B cell (primary cell): ENCODE data around the gene DDIT4. TPM values are rescaled to one million over a fixed set of nuclear protein-coding genes. Genes with fewer than 3 reads are reported as not detected.

Experiments
- ATAC-seq: fragments of 200-7000 bp; cut with Tn5 transposase; one replicate; pipeline ENCODE4 v1.10.0; 2021; ENCODE audit warnings: low read depth, mild to moderate bottlenecking, moderate number of reproducible peaks, moderate library complexity
- CTCF ChIA-PET: fragments of 350-600 bp; sonication (Branson Sonifier 250); formaldehyde crosslinking; loops from one replicate; lab custom pipeline; 2021; ENCODE audit warnings: antibody characterized with exemption, inconsistent platforms; lab: Charles Lee
- POLR2A ChIA-PET: fragments of 350-600 bp; sonication (Branson Sonifier 250); formaldehyde crosslinking; loops from one replicate; lab custom pipeline; 2021; ENCODE audit warnings: antibody characterized with exemption; lab: Charles Lee
- DNase-seq: peaks from one replicate; pipeline ENCODE4 v3.0.0; 2013
- H2AFZ ChIP-seq: 2 replicates; pipeline ENCODE4 v1.6.1; 2012; ENCODE audit warnings: mild to moderate bottlenecking, low read depth, low read length; ENCODE audit not compliant: insufficient read depth, poor library complexity, severe bottlenecking
- H3K27ac ChIP-seq, 2 donors: 1 replicate in 1 of 2; 2 replicates in 1 of 2; pipeline ENCODE4 v1.5.1; 2012 to 2013; ENCODE audit warnings: low read length in 2 of 2, mild to moderate bottlenecking in 2 of 2, moderate library complexity in 1 of 2
- H3K27me3 ChIP-seq, 4 experiments: fragments of 200-600 bp in 1 of 4; sonication (generic) in 1 of 4; replicated peaks in 1 of 4; 1 replicate in 2 of 4; 2 replicates in 2 of 4; pipeline versions ENCODE4 v1.6.1 to v1.7.0; 2013 to 2016; ENCODE audit warnings: low read length in 3 of 4, mild to moderate bottlenecking in 2 of 4, mixed read lengths in 1 of 4, moderate library complexity in 1 of 4; ENCODE audit not compliant: insufficient read depth in 4 of 4, control insufficient read depth in 3 of 4; ENCODE audit errors: control extremely low read depth in 1 of 4
- H3K36me3 ChIP-seq, 2 experiments: replicated peaks in 1 of 2; 1 replicate in 1 of 2; 2 replicates in 1 of 2; pipeline versions ENCODE4 v1.6.1 to v1.7.1; 2013; ENCODE audit warnings: low read length in 1 of 2; ENCODE audit not compliant: insufficient read depth in 2 of 2, control insufficient read depth in 1 of 2; ENCODE audit errors: control extremely low read depth in 1 of 2, extremely low read depth in 1 of 2
- H3K4me1 ChIP-seq, 2 donors: fragments of 200-600 bp in 1 of 2; sonication (generic) in 1 of 2; 1 replicate in 1 of 2; 2 replicates in 1 of 2; pipeline versions ENCODE4 v1.5.1 to v1.6.1; 2013 to 2017; ENCODE audit warnings: low read length in 2 of 2; ENCODE audit not compliant: control insufficient read depth in 2 of 2, insufficient read depth in 2 of 2
- H3K4me2 ChIP-seq: replicated peaks from 2 replicates; pipeline ENCODE3; 2012; ENCODE audit warnings: mild to moderate bottlenecking, low read depth, low read length; ENCODE audit not compliant: poor library complexity, severe bottlenecking
- H3K4me3 ChIP-seq, 5 experiments: fragments of 200-600 bp in 1 of 5; sonication (generic) in 1 of 5; 1 replicate in 3 of 5; 2 replicates in 2 of 5; pipeline versions ENCODE4 v1.5.1 to v1.7.0; 2011 to 2016; ENCODE audit warnings: low read length in 4 of 5, mild to moderate bottlenecking in 4 of 5, low read depth in 2 of 5, control low read depth in 1 of 5, moderate library complexity in 1 of 5; ENCODE audit not compliant: insufficient read depth in 1 of 5; ENCODE audit errors: control extremely low read depth in 1 of 5, extremely low read depth in 1 of 5
- H3K79me2 ChIP-seq: fragments of 200-600 bp; sonication (generic); one replicate; pipeline ENCODE4 v1.6.0; 2016; ENCODE audit warnings: low read length; ENCODE audit not compliant: control insufficient read depth, insufficient read depth
- H3K9ac ChIP-seq: fragments of 200-600 bp; sonication (generic); 2 replicates; pipeline ENCODE4 v1.6.1; 2017; ENCODE audit warnings: mild to moderate bottlenecking, low read length, moderate library complexity
- H3K9me3 ChIP-seq, 3 donors: one replicate each; pipeline versions ENCODE4 v1.6.1 to v1.7.1; 2013; ENCODE audit warnings: low read length in 2 of 3; ENCODE audit not compliant: control insufficient read depth in 2 of 3, insufficient read depth in 1 of 3; ENCODE audit errors: control extremely low read depth in 1 of 3
- H4K20me1 ChIP-seq: 2 replicates; pipeline ENCODE4 v1.6.0; 2012; ENCODE audit warnings: mild to moderate bottlenecking, low read length; ENCODE audit not compliant: insufficient read depth, control insufficient read depth, poor library complexity, severe bottlenecking
- H3K27ac Mint-ChIP-seq: one replicate; pipeline ENCODE4 v1.8.0; 2021; ENCODE audit warnings: mixed read lengths
- H3K27me3 Mint-ChIP-seq: one replicate; pipeline ENCODE4 v1.8.0; 2021; ENCODE audit warnings: mixed read lengths
- H3K4me1 Mint-ChIP-seq: one replicate; pipeline ENCODE4 v1.8.0; 2021; ENCODE audit warnings: mixed read lengths
- H3K4me3 Mint-ChIP-seq: one replicate; pipeline ENCODE4 v1.8.0; 2021; ENCODE audit warnings: mixed read lengths
- H3K9me3 Mint-ChIP-seq: one replicate; pipeline ENCODE4 v1.8.0; 2022; ENCODE audit warnings: mixed read lengths; ENCODE audit not compliant: insufficient read depth
- CTCF ChIP-seq: fragments of 200-600 bp; IDR thresholded peaks from one replicate; pipeline ENCODE4 v1.8.0; 2022; ENCODE audit warnings: antibody characterized with exemption, mild to moderate bottlenecking
- EZH2 ChIP-seq: IDR thresholded peaks from 2 replicates; pipeline ENCODE4 v1.6.1; 2012; ENCODE audit warnings: borderline replicate concordance, low read depth, mild to moderate bottlenecking, moderate library complexity, low read length; ENCODE audit not compliant: insufficient read depth, poor library complexity, severe bottlenecking
- WGBS: methylation state at CpG from one replicate; pipeline ENCODE4 v1.1.5; 2013; ENCODE audit warnings: missing lambda C conversion rate; ENCODE audit not compliant: insufficient coverage; 5-methylcytosine and 5-hydroxymethylcytosine counted together
- intact Hi-C: fragments of 100-400 bp; cut with micrococcal nuclease; formaldehyde crosslinking; loops from one replicate; pipeline ENCODE4 v1.10.0; 2022
- polyA plus RNA-seq: library from polyadenylated mRNA; depleted of rRNA; stranded (reverse); fragments of >200 nt; gene quantifications from 2 replicates; pipeline ENCODE4 v1.2.3, GENCODE V29; 2012
- total RNA-seq, 2 donors: library from RNA; stranded (reverse); fragments of 120-200 nt in 1 of 2; gene quantifications; 1 replicate in 1 of 2; 2 replicates in 1 of 2; pipeline versions ENCODE4 v1.2.3 to v1.2.4, GENCODE V29; 2013 to 2022

DDIT4 gene
- total and polyA plus RNA-seq, 2 donors (not counting 1 experiment from before 2014, with no cell fraction given) = 102 to 110 TPM

DNA sequence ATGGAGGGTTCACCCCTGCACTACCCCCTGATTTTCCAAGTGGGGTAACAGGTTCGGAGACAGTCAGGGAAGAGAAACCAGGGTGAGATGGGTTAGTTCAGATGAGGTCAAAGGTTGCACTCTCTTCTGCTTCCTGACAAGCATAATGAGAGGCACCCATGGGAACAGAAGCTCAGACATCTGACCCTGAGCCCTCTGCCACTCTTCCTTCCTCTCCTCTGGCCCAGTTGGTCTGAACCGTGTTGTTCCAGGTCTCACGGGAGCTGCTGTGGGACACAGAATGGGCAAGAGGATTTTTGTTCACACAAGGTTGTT, 42.6 kb downstream of the DDIT4 start:
- Histone ChIP-seq H3K27me3 (no peaks in the 10 kb centered on the region), H3K79me2 (no peaks in the 10 kb centered on the region), H3K4me3 (no peak overlapping the region), H3K9ac (no peak overlapping the region), H3K4me2 (peak overlapping the region; percentile 1), H2AFZ (no peak overlapping the region), H3K36me3 (no peaks in the 10 kb centered on the region), H3K4me1 (peaks cover 49 to 59% of the 10 kb centered on the region in 2 donors), H3K9me3 (no peaks in the 10 kb centered on the region), H3K27ac (no peak overlapping the region), H4K20me1 (no peaks in the 10 kb centered on the region)
- Mint-ChIP-seq H3K4me1 (peaks cover 50% of the 10 kb centered on the region), H3K27me3 (no peaks in the 10 kb centered on the region), H3K9me3 (no peaks in the 10 kb centered on the region), H3K4me3 (peak overlapping the region; percentile 24), H3K27ac (peak overlapping the region; percentile 69)
- ChIA-PET POLR2A (interaction anchor here (0.6 to 1.1 kb wide), 5 partner anchors 13 to 66 kb away, joined by 4 to 5 read pairs (median 4); no protein-coding TSS in a partner anchor), CTCF (interaction anchor here (1.2 to 1.6 kb wide), 3 partner anchors 19 to 23 kb away, joined by 3 to 6 read pairs (median 5); no protein-coding TSS in a partner anchor)
- ATAC-seq (no peak), DNase-seq (peak; percentile 12)
- WGBS = 20% methylated on average over 1 of the region's 3 CpGs
- TF ChIP-seq EZH2 = no peak
- no peak for TF ChIP-seq CTCF
- intact Hi-C loops = no loop called here

DNA sequence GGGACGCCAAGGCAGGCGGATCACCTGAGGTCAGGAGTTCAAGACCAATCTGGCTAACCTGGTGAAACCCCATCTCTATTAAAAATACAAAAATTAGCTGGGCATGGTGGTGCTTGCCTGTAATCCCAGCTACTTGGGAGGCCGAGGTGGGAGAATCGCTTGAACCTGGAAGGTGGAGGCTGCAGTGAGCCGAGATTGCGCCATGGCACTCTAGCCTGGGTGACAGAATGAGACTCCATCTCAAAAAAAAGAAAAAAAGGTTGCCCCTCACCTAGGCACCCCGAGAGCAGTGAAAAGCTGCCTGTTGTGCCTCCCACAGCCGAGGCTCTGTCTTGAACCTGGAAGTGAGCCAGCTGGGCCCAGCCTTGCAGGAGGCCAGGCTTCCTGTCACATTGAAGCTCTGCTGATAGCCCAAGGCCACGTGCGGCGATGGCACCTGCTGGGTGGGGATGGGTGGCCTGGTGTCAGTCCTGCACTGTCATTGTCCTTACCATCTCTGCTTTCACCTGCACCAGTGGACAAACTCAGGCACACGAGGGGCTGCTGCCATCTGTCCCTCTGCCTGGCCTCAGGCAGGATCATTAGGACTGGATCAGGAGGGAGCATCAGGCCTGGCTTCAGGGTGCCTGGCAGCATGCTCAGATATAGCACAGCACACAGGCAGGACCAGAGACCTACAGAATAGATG, 43.2 kb downstream of the DDIT4 start:
- Mint-ChIP-seq H3K4me1 (peaks cover 54% of the 10 kb centered on the region), H3K4me3 (peak overlapping the region; percentile 69), H3K27me3 (no peaks in the 10 kb centered on the region), H3K27ac (peak overlapping the region; percentile 87), H3K9me3 (no peaks in the 10 kb centered on the region)
- TF ChIP-seq EZH2 = no peak
- no peak for TF ChIP-seq CTCF
- Histone ChIP-seq H3K27ac (peak overlapping the region in 1 of 2 donors; percentile 55), H3K9me3 (no peaks in the 10 kb centered on the region), H3K9ac (no peak overlapping the region), H3K36me3 (no peaks in the 10 kb centered on the region), H4K20me1 (no peaks in the 10 kb centered on the region), H3K4me2 (peak overlapping the region; percentile 55), H2AFZ (peak overlapping the region; percentile 30), H3K4me1 (peaks cover 54 to 65% of the 10 kb centered on the region in 2 donors), H3K4me3 (no peak overlapping the region), H3K79me2 (no peaks in the 10 kb centered on the region), H3K27me3 (no peaks in the 10 kb centered on the region)
- intact Hi-C loops = no loop called here
- CTCF ChIA-PET = interaction anchor here (1.2 to 1.6 kb wide), 3 partner anchors 18 to 22 kb away, joined by 3 to 6 read pairs (median 5); no protein-coding TSS in a partner anchor
- 49% methylated on average over 10 of the region's 12 CpGs for WGBS
- ATAC-seq (no peak), DNase-seq (peak; percentile 64)
- POLR2A ChIA-PET = interaction anchor here (0.6 to 1.1 kb wide), 5 partner anchors 13 to 67 kb away, joined by 4 to 5 read pairs (median 4); no protein-coding TSS in a partner anchor
